Measurements from ENCODE around the gene STK32B. TPM values are rescaled to one million over a fixed set of nuclear protein-coding genes. Genes with fewer than 3 reads are reported as not detected.

STK32B gene
- total and polyA plus RNA-seq, 9 donors, result 0.35 to 3.0 (median 1.2) TPM

DNA sequence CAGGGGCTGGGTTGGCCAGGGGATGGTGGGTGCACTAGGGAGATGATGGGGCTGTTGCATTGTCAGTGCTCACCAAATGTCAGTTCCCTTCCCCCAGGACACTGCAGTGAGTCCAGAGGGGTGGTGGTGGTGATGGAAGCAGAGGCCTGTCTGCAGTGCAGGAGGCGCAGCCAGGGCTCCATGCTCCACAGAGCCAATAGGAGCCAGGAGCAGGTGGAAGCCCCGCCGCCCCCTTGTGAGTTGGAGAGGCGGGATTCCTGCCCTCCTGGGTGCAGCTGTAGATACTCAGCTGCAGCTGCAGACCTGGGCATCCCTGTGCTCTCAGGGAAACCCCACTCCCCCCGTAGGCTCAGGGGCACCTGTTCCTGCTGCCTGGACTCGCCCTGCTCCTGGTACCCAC is 372.4 kb downstream of the STK32B start:
- no peak for TF ChIP-seq EP300 (IDR thresholded peaks at IDR 0.05)
- TF ChIP-seq CTCF (IDR thresholded peaks at IDR 0.05), result no peak
- TF ChIP-seq POLR2A (IDR thresholded peaks at IDR 0.05), result no peak
- Histone ChIP-seq H3K4me1 (ENCODE audit: insufficient read depth) (no peaks in the 10 kb centered on the region), H3K27ac (no peak overlapping the region), H3K36me3 (no peaks in the 10 kb centered on the region), H3K9me3 (no peaks in the 10 kb centered on the region), H3K27me3 (no peaks in the 10 kb centered on the region), H3K4me3 (no peak overlapping the region)
- WGBS, 3 donors, result 81 to 87% (median 85%) methylated on average over 6 of the region's 6 CpGs
- no peak for DNase-seq
- intact Hi-C loops (cut with DNase I), result no loop called here

DNA sequence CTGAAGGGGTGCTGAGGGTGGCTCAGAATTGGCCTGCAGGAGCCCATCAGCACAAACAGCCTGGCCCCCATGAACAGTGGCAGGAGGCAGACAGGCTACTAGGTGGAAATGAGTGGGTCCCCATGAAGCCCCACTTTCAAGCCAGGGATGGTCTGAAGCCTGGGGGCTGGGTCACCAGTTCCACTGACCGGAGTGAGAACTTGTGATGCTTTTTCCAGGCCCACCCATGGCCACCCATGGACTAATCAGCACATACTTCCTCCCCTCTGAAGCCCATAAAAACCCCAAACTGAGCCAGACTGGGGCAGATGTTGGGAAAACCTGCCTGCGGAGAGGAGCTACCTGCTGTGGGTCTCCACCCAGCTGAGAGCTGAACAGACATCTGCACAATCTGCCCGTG is 372.9 kb downstream of the STK32B start:
- H3K27me3 ChIP-seq, result no peaks in the 10 kb centered on the region
- 83 to 92% (median 92%) methylated on average over 3 of the region's 3 CpGs for WGBS, 3 donors
- H3K9me3 ChIP-seq, result no peaks in the 10 kb centered on the region
- DNase-seq, result no peak
- H3K4me3 ChIP-seq, result no peak overlapping the region
- H3K27ac ChIP-seq, result no peak overlapping the region
- TF ChIP-seq POLR2A (IDR thresholded peaks at IDR 0.05) (no peak), CTCF (IDR thresholded peaks at IDR 0.05) (no peak), EP300 (IDR thresholded peaks at IDR 0.05) (no peak)
- intact Hi-C loops (cut with DNase I), result no loop called here
- no peaks in the 10 kb centered on the region for H3K4me1 ChIP-seq (ENCODE audit: insufficient read depth)
- no peaks in the 10 kb centered on the region for H3K36me3 ChIP-seq

DNA sequence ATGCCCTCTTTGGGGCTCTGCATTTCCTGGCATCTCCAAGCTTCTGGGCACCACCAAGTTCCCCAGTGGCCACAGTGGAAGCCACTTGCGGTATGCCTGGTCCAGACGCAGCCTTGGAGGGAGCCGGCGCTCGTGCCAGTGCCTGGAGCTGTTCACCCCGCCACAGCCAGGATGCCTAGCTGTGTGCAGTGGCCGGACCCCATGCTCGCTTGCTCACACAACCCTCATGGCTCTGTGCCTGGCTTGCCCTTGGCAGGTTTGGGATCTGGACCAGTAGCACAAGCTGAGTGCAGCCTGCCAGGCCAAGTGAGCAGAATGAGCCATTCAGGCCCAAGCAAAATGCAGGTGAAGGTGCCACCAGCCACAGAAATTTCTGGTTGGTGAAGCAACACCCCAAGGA is 373.6 kb downstream of the STK32B start:
- intact Hi-C loops (cut with DNase I), result no loop called here
- DNase-seq, result no peak
- H3K9me3 ChIP-seq, result no peaks in the 10 kb centered on the region
- no peaks in the 10 kb centered on the region for H3K27me3 ChIP-seq
- no peaks in the 10 kb centered on the region for H3K36me3 ChIP-seq
- H3K27ac ChIP-seq, result no peak overlapping the region
- TF ChIP-seq CTCF (IDR thresholded peaks at IDR 0.05), result no peak
- TF ChIP-seq EP300 (IDR thresholded peaks at IDR 0.05), result no peak
- TF ChIP-seq POLR2A (IDR thresholded peaks at IDR 0.05), result no peak
- no peak overlapping the region for H3K4me3 ChIP-seq
- WGBS, 3 donors, result 92 to 94% (median 93%) methylated on average over 8 of the region's 8 CpGs
- H3K4me1 ChIP-seq (ENCODE audit: insufficient read depth), result no peaks in the 10 kb centered on the region

- no peaks in the 10 kb centered on the region for H3K4me1 ChIP-seq (ENCODE audit: insufficient read depth)
- H3K36me3 ChIP-seq, result no peaks in the 10 kb centered on the region
These were observed 378.5 kb downstream of the STK32B start for GRCh38 chr4:5429747-5430146.

More at GRCh38 chr4:5429747-5430146, 378.5 kb downstream of the STK32B start:
- Histone ChIP-seq H3K27me3 (no peaks in the 10 kb centered on the region), H3K9me3 (no peaks in the 10 kb centered on the region), H3K27ac (no peak overlapping the region), H3K4me3 (no peak overlapping the region)
- intact Hi-C loops (cut with DNase I), result no loop called here
- TF ChIP-seq CTCF (IDR thresholded peaks at IDR 0.05) (no peak), EP300 (IDR thresholded peaks at IDR 0.05) (no peak), POLR2A (IDR thresholded peaks at IDR 0.05) (no peak)
- DNase-seq, result no peak
